ENCODE results near the gene PLEKHB2.
A peak's percentile ranks its signal among the peaks of the same experiment; 100 is the strongest.
"Not testable (repeated sequence)": the region's sequence is repeated elsewhere in the genome, so short reads cannot be mapped to it uniquely, and the experiment has no call there.

The PLEKHB2 gene, protein sequence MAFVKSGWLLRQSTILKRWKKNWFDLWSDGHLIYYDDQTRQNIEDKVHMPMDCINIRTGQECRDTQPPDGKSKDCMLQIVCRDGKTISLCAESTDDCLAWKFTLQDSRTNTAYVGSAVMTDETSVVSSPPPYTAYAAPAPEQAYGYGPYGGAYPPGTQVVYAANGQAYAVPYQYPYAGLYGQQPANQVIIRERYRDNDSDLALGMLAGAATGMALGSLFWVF

DNA sequence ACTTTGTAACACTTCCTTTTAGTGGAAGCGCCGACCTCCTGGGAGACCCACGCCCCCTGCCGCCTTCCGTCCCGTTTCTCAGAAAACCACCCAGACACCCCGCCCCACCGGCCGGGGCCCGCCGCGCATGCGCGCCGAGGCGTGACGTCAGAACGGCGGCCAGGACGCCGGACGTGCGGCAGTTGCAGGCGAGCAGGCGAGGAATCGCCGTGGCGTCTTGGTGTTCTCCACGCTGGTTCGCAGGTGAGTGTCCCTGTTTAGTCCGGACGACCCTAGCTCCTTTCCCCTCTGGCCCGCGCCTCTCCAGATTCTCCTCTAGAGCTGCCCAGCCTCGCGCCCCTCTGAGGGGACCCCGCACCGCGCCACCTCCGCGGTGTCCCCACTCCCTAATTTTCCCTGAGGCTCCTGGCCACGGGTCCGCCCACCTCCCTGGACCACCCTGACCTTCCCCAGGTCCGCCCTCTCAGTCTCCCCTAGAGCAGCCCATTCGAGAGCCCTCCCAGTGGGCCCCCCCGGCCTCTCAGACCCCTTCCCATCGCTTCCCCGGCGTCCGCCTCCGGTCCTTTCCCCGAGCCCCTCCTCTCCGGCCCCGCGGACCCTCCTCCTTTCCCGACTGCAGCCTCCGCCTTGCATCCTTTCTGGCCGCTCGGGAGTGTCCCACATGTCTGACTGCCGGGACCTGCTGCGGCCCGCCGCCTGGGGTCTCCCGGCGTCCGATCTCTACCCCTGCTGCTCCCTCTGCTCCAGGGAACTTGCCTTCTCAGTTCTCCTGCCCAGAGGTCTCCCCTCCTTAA, at the start of gene PLEKHB2:
TSS of gene PLEKHB2 (plus strand) at position 181 of the 794 bp plus-strand sequence. CDS start 15,606 bp downstream, outside the sequence.
- no peak for TF ChIP-seq ZNF274 (IDR thresholded peaks at IDR 0.05; ENCODE audit: low read depth, low read length)
- peak within 1 kb of the TSS; percentile 97 for H3K4me3 ChIP-seq (ENCODE audit: low read length)

DNA sequence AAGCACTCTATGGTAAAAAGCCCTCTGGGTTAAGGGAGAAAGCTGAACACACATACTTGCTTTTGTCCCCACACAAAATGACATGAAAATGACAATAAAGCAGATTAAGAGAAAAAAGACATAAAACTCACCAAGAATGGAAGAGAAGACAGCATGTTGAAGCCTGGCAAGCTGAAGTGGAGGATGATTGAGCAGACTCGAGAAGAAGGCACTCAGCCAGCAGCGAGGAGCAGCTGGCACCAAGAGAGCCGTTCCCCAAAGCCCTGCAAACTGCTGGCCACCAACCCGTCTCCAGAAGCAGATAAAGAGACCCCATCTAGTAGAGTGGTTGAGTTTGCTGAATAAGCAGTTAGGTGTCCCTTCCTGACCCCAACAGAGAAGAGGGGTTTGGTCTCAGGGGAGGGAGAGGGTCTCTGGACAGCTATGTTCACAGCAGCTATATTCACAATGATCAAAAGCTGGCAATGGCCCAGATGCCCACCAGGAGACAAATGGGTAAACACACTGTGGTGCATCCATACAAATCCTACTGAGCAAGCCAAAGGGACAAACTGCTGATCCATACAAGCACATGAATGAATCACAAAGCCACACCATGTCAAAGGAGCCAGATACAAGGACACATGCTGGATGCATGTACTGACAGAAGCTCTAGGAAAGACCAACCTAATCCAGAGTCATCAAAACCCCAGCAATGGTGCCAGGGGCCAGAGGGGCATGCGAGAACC, 48.8 kb upstream of the PLEKHB2 start:
- no peak for TF ChIP-seq ZNF274 (IDR thresholded peaks at IDR 0.05; ENCODE audit: low read depth, low read length)
- no peak overlapping the region for H3K4me3 ChIP-seq (ENCODE audit: low read length)

DNA sequence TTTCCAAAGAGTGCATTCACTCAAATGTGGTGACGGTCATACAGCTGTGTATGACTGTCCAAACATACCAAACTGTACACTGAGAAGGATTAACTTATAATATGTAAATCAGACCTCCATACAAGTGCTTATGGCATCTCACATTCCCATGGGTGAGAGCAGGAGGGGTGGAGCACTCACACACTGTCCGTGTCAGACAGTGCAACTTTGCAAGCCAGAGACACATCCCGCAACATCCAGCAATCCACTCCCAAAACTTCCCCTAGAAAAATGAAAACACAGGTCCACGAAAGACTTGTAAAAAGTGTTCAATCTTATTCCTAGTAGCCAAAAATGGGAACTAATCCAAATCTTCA, 48.2 kb upstream of the PLEKHB2 start:
- H3K4me3 ChIP-seq (ENCODE audit: low read length) = no peak overlapping the region

DNA sequence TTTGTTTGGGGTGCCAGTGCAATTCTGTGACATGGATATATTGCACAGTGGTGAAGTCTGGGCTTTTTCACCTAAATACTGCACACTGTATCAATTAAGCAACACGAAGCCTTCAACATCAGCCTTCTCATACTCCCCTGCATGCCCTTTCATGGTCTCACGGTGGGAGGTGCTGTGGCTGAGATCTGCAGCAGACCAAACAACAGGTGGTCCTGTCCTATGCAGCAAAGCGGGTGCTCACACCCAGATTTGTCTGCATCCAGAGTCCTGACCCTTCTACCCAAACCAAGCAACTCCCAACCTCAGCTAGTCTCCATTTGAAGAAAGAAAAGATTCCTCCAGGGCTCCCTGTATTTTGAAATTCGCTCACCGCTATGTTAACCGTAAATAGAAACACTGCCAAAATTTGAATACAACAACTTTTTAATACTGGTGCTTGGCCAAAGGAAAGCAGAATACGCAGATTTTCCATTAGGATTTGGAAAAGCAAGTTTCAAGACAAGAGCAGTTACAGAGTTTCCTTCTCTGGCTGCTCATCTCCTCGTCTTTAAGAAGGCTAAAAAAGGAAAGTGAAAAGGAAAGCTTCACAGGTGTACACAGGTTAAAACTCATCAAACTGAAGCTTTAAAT, 46.8 kb upstream of the PLEKHB2 start:
- TF ChIP-seq ZNF274 (IDR thresholded peaks at IDR 0.05; ENCODE audit: low read depth, low read length) = no peak
- H3K4me3 ChIP-seq (ENCODE audit: low read length) = no peak overlapping the region

More for the DNA sequence above, 48.2 kb upstream of the PLEKHB2 start:
- TF ChIP-seq ZNF274 (IDR thresholded peaks at IDR 0.05; ENCODE audit: low read depth, low read length) = no peak

DNA sequence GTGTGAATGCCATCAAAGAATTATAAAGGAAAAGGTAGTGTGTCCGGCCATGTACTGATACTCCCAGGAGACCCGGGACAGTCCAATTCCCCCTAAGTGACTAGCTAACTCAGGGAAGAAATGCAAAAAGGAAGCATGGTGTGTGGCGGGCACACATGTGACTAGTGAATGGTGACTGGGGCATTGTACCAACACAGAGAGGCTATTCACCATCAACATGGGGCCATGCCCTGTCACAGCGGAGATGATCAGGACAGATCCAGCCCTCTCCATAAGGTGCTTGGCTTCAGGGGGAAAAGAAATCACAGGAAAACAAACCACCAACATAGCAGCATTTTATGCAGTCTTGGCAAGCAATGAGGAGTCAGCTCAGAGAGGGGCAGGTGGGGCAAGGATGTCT, 46.2 kb upstream of the PLEKHB2 start:
- TF ChIP-seq ZNF274 (IDR thresholded peaks at IDR 0.05; ENCODE audit: low read depth, low read length) = no peak
- H3K4me3 ChIP-seq (ENCODE audit: low read length) = no peak overlapping the region

DNA sequence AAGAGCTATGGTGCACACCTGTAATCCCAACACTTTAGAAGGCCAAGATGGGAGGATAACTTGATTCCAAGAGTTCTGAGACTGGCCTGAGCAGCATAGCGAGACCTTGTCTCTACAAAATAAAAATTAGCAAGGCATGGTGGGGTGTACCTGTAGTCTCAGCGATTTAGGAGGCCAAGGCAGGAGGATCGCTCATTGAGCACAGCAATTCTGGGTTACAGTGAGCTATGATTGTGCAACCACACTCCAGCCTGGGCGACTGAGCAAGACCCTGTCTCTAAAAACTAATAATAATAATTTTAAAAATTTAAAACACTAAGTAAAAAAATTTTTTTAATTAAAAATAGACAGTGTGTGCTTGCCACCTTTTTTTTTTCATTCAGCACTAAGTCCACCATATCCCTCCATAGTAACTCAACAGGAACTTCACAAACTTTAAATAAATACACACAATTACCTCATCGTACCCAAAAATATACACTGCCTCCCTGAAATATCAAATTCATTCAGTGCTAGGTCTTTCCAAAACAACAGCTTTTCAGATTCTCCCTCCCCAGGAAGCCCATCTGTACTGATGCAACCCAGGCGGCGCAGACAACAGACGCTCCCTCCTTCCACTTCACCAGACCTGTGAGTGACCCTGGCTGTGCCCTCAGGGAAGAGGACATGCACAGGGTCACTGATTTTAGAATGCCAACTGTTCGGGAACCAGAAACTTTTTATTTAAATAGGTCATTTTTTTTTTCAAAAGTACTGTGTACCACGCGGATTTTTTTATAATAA, 41.4 kb upstream of the PLEKHB2 start:
- H3K4me3 ChIP-seq (ENCODE audit: low read length) = no peak overlapping the region
- no peak for TF ChIP-seq ZNF274 (IDR thresholded peaks at IDR 0.05; ENCODE audit: low read depth, low read length)

DNA sequence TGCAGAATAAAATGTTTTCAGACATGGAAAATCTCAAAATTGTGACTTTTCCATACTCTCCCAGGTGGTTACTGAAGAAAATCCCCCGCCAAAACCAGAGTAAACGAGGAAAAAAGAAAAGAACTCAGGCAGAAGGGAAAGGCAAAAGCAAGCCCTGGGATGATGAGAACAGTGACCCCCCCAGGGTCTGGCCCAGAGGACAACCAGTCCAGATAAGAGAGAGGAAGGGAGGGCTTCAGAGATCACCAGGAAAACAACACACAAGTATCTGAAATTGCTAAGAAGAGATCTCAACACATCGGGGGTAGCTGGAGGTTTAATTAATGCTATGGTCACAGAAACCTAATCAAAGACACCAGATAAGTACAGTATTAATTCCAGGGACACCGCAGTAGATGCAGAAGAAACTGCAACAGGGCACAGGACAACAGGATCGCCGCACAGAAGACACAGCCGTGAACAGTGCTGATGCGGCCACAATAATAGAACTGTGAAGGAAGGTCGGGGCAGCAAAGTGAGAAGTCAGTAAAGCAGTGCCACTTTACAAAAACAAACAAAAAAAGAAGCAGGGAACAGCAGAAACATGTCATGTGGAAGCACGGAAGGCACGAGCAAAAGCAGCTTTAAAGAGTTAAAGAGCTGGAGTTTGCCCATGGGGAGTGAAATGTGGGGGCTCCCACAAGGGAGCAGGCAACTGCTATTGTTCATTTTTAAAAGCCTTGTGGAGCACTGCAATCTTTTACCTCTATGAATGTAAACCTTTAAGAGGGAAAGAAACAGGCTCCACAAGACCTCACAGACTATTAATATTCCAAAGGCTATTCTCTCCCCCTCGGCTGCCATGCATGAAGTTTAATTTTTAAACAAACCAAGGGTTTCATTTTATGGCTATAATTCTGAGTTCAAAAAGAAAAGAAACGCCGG, 40.3 kb upstream of the PLEKHB2 start:
- TF ChIP-seq ZNF274 (IDR thresholded peaks at IDR 0.05; ENCODE audit: low read depth, low read length) = no peak
- no peak overlapping the region for H3K4me3 ChIP-seq (ENCODE audit: low read length)

DNA sequence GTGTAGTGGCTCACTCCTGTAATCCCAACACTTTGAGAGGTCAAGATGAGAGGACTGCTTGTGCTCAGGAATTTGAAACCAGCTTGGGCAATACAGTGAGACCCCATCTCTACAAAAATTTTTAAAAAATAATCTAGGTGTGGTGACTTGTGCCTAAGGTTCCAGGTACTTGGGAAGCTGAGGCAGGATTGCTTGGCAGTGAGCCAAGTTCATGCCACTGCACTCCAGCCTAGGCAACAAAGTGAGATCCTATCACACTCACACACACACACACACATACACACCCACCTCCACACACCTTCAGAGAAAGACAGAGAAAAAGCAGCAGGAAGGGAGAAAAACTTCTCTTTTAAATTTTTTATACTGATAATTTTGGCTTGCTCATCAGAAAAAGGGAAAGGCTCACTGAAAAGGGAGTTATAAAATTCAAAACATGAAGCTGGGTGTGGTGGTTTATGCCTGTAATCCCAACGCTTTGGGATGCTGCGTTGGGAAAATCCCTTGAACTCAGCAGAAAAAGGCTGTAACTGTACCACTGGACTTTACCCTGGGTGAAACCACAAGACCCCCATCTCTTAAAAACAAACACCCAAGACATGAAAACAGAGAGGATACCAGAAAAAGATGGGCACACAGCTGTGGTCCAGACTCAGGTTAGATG, 37.5 kb upstream of the PLEKHB2 start:
- H3K4me3 ChIP-seq (ENCODE audit: low read length) = no peak overlapping the region
- TF ChIP-seq ZNF274 (IDR thresholded peaks at IDR 0.05; ENCODE audit: low read depth, low read length) = no peak

DNA sequence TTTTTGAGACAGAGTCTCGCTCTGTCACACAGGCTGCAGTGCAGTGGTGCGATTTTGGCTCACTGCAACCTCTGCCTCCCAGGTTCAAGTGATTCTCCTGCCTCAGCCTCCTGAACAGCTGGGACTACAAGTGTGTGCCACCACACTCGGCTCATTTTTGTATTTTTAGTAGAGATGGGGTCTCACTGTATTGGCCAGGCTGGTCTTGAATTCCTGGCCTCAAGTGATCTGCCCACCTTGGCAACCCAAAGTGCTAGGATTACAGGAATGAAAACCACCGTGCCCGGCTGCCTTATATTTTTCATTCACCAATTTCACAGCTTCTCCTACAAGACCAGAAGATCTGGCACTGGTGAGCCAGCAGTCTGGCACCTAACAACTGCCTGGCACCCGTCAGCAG, 37.0 kb upstream of the PLEKHB2 start:
- not testable (repeated sequence) for H3K4me3 ChIP-seq (ENCODE audit: low read length)

DNA sequence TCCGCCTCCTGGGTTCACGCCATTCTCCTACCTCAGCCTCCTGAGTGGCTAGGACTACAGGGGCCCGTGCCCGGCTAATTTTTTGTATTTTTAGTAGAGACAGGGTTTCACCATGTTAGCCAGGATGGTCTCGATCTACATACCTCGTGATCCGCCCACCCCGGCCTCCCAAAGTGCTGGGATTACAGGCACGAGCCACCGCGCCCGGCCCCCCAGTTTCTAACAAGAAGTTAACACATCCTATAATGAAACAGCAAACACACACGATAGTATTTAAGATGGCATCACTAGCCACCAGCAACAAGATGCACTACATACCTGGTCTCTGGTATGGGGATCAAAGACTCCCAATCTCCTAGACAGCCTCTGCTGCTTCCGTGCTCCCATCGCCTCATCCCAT, 29.6 kb upstream of the PLEKHB2 start:
- not testable (repeated sequence) for H3K4me3 ChIP-seq (ENCODE audit: low read length)

DNA sequence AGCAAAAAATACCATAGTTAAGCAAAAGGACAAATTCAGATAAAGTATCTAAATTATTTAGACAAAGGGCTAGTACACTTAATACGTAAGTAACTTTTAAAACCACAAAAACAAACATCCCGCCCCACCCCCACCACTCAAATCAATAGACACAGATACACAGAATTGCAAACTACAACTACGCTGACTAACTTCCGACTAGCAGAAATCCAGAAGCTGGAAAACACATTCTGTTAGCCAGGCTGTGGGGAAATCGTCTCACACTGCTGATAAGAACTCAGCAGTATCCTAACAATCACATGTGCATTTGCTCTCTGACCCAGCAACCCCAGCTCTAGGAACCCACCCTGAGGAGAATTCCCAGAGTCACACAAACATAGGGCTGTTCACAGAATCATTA, 28.4 kb upstream of the PLEKHB2 start:
- H3K4me3 ChIP-seq (ENCODE audit: low read length) = no peak overlapping the region
- no peak for TF ChIP-seq ZNF274 (IDR thresholded peaks at IDR 0.05; ENCODE audit: low read depth, low read length)

DNA sequence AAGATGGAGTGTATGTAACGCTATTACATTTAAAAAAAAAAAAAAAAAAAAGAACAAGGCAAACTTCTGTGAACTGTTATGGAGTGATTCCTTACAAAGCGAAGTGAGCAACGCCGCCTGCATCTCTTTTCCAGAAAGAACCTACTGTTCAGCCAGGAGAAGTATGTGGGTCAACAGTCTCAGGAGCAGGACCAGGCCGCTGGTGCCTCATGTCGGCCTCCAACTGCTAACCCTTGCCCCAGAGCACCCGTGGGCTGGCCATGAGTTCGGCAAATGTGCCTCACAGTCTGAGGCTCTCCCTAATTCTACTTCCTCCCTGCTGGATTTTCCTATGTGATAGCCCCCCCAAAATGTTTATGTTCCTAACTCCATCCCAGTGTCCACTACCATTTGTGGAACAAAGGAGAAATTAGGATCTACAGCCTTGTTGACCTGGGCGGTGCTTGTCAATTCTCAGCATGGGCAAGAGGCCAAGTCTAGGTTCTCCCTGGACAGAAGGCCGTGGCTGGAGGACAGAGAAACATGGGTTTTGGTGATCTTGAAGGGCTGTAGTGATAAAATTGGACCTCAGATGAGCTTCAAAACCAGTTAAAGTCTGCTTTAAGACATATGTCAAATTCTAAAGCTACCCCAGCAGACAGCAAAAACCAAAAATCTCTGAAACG, 27.8 kb upstream of the PLEKHB2 start:
- no peak overlapping the region for H3K4me3 ChIP-seq (ENCODE audit: low read length)
- no peak for TF ChIP-seq ZNF274 (IDR thresholded peaks at IDR 0.05; ENCODE audit: low read depth, low read length)
